GM19025 (cell line): ENCODE data around the gene GAK.

ENCODE experiments used
- ATAC-seq: cut with Tn5 transposase; IDR thresholded peaks from one replicate; pipeline ENCODE4 v1.9.1; 2021; ENCODE audit warnings: mild to moderate bottlenecking, low read depth, moderate library complexity; ENCODE audit not compliant: unreplicated experiment

Gene GAK

GRCh38 chr4:910366-911091 is 21.6 kb downstream of the GAK start:
- ATAC-seq: no peak

GRCh38 chr4:909821-910220 is 22.3 kb downstream of the GAK start:
- ATAC-seq: no peak

GRCh38 chr4:909131-909571 is 23.0 kb downstream of the GAK start:
- no peak for ATAC-seq

GRCh38 chr4:907691-908425 is 24.3 kb downstream of the GAK start:
- ATAC-seq: no peak

DNA sequence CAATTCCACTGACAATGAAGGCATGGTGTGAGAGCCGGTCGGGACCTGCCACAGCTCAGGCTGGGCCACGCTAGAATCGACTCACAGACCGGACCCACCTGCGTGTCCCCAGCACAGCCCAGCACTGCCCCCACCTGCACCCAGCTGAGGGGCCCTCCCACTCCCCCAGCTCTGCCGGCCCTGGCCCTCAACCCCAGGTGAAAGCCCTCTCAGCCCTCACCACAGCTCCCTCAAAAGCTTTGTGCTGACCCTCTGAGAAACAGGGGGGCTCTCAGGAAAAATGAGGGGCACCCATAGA is 25.1 kb downstream of the GAK start:
- no peak for ATAC-seq

- ATAC-seq: no peak
Observed at GRCh38 chr4:906339-907102, 25.6 kb downstream of the GAK start.

DNA sequence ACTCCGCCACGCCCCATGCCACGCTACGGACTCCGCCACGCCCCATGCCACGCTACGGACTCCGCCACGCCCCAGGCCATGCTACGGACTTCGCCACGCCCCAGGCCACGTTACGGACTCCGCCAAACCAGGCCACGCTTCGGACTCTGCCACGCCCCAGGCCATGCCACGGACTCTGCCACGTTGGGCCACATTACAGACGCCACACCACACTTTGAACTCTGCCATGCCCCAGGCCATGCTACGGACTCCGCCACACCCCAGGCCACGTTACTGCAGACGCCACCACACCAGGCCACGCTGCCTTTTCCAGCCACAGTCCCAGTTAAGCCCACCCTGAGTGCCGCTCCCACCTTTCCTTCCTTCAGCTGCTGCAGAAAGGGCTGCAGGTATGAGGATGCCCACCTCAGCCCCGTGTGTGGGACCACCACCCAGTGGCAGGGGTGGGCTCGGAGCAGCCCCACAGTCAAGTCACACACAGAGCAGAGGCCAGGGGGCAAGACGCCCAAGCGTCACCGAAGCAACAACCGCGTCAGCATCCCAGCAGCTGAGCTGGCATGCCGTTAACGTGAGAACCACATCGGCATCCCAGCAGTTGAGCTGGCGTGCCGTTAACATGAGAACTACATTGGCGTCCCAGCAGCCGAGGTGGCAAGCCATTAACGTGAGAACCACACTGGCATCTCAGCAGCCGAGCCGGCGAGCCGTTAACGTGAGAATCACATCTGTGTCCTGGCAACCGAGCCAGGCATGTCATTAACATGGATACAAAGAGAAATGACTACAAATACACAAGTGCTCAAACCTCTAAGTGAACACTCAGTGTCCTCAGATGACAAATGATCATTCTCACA is 26.4 kb downstream of the GAK start:
- no peak for ATAC-seq

- ATAC-seq: no peak
Observed at GRCh38 chr4:903066-904046, 28.8 kb downstream of the GAK start.

DNA sequence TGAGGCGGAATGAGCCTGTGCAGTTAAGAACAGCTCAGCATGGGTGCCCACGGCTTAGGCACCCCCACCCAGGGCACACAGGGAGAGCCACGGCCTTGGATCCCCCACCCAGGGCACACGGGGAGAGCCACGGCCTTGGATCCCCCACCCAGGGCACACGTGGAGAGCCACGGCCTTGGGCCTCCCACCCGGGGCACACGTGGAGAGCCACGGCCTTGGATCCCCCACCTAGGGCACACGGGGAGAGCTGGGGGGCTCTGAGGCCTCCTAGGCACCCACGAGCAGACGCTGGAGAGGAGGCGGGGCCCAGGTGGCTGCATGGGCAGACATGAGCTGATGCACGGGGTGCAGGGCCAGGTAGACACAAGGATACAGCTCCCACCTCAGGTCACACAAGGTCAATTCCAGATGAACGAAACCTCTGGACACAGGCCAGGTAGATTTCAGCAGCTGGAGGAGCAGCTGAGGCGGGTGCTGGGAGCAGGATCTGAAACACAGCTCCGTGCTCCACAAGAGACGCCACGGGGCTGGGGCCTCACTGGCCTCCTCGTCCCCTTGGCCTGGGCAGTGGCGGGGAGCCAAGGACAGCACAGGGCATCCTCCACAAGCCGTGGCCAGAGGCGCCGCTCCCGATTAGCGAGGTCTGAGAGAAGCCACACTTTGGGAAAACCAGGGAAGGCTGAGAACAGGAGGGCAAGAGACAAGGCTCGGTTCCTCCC is 30.8 kb downstream of the GAK start:
- ATAC-seq: no peak

GRCh38 chr4:900721-901120 is 31.4 kb downstream of the GAK start:
- ATAC-seq: no peak

GRCh38 chr4:900073-900472 is 32.0 kb downstream of the GAK start:
- ATAC-seq: no peak

DNA sequence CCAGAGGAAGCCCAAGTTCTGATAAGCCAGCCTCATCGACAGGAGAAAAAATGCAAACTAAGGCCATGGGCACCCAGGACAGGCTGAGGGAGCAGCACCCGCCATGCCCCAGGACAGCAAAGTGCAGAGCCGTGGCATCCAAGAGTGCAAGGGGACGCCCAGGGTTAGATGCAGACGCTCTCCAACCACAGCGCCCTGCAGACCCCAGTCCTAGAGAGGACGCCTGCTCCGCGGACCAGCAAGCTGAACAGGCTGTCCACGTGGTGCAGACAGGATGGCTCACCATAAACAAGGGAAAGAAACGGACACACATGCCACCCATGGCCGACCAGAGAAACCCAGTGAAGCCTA is 32.6 kb downstream of the GAK start:
- no peak for ATAC-seq

DNA sequence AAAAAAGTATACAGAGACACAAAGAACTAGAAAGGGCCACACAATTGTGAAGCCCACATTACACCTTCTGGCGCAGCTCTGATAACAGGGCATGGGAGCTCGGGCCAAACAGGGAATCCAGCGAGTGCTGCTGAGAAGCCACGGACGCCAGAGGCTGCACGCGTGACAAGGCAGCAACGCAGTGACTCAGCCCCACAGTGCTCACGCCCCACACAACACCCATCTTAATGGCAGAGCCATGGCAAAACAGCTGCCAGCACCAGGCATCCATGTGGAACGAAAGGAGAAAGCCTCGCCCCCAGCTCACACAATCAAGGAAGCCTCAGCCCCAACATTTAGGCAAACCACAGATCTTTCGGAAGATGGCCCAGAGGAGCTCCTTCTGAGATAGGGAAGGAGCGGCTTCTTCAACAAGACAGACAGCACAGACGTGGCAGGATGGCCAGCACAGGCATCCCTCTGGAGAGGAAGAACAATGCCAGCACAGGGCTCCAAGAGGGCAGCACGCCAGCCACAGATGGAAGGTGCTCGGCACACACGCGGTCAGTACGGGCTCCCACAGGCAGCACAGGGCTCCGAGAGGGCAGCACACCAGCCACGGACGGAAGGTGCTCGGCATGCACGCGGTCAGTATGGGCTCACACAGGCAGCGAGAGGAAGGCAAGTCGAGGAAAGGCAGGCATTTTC is 33.1 kb downstream of the GAK start:
- ATAC-seq: no peak

DNA sequence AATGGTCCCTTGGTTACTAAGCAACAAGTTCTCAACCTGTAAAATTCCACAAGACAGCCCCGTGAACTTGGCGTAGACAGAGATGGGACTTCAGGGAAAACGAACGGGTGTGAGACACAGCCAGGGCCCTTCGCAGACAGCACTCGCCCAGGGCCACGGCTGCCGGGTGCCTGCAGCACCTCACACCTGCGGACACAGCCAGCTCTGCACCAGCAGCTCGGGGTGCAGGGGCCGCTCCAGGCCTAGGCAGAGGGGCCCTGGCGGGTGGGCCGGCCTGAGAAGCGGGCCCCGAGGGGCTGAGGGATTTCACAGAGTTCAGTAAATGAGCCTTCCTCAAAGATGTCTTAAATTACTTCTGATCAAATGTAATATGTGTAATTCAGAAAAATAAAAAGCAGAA is 34.0 kb downstream of the GAK start:
- no peak for ATAC-seq

- ATAC-seq: no peak
Observed at GRCh38 chr4:896630-897029, 35.5 kb downstream of the GAK start.

- no peak for ATAC-seq
Observed at GRCh38 chr4:896216-896615, 35.9 kb downstream of the GAK start.

DNA sequence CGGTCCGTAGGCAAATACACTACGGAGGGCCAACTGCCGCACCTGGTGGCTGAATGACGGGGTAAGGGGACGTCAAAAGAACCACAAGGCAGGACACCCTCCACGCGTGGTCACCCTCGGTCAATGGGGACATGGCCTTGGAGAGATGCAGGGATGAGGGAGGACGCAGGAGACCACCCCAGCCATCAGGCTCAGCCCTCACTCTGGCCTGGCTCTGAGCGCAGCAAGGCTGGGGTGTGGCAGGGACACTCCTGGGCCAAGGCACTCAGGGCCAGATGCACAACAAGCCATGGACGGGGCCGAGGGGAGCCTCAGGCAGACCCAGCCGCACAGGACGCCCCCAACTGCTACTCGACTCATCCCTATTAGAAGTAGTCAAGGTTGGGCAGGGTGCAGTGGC is 36.5 kb downstream of the GAK start:
- no peak for ATAC-seq

DNA sequence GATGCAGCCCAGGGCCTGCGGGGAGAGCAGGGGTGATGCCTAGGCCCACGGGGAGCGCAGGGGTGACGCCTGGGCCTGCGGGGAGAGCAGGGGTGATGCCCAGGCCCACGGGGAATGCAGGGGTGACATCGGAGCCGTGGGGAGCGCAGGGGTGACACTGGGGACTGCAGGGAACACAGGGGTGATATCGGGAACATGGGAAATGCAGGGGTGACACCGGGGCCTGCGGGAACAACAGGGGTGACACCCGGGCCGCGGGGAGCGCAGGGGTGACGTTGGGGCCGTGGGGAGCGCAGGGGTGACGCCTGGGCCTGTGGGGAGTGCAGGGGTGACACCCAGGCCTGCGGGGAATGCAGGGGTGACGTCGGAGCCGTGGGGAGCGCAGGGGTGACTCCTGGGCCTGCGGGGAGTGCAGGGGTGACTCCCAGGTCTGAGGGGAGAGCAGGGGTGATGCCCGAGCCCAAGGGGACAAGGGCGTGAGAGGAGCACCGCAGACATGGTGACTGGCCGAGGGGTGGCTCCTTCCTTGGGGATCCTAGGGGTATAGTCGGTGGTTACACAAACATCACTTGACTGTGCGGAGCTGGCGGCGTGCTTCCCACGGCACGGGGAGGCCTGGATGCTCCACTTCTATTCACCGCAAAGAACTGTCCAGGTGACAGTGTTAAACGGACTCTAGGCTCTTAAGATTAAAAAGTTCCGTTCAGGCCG is 38.0 kb downstream of the GAK start:
- no peak for ATAC-seq
